ENCODE measurements around the gene HCK.

GRCh38 chr20:32119734-32120133, 67.7 kb downstream of the HCK start:
- TF ChIP-seq EZH2phosphoT487 (IDR thresholded peaks at IDR 0.05; ENCODE audit: borderline replicate concordance) (no peak), CEBPB (IDR thresholded peaks at IDR 0.05; ENCODE audit: low read depth) (no peak), POLR2A (IDR thresholded peaks at IDR 0.05; ENCODE audit: borderline replicate concordance, extremely low read depth, insufficient read depth, insufficient read length) (no peak), ZNF274 (IDR thresholded peaks at IDR 0.05; ENCODE audit: low read depth, low read length) (no peak), TCF7L2 (IDR thresholded peaks at IDR 0.05; ENCODE audit: borderline replicate concordance, extremely low read depth, insufficient read depth, insufficient read length) (no peak), ELF1 (IDR thresholded peaks at IDR 0.05; ENCODE audit: borderline replicate concordance, low read depth) (no peak), SP1 (IDR thresholded peaks at IDR 0.05; ENCODE audit: low read depth) (no peak), POLR2AphosphoS5 (IDR thresholded peaks at IDR 0.05; ENCODE audit: low read depth, low read length) (no peak), SIN3A (IDR thresholded peaks at IDR 0.05; ENCODE audit: low read depth) (no peak)
- TF ChIP-seq, protein P1, sequence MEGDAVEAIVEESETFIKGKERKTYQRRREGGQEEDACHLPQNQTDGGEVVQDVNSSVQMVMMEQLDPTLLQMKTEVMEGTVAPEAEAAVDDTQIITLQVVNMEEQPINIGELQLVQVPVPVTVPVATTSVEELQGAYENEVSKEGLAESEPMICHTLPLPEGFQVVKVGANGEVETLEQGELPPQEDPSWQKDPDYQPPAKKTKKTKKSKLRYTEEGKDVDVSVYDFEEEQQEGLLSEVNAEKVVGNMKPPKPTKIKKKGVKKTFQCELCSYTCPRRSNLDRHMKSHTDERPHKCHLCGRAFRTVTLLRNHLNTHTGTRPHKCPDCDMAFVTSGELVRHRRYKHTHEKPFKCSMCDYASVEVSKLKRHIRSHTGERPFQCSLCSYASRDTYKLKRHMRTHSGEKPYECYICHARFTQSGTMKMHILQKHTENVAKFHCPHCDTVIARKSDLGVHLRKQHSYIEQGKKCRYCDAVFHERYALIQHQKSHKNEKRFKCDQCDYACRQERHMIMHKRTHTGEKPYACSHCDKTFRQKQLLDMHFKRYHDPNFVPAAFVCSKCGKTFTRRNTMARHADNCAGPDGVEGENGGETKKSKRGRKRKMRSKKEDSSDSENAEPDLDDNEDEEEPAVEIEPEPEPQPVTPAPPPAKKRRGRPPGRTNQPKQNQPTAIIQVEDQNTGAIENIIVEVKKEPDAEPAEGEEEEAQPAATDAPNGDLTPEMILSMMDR (IDR thresholded peaks at IDR 0.05 in 2 of 3, conservative IDR thresholded peaks at IDR 0.05 in 1 of 3; ENCODE audit: borderline replicate concordance in 1 of 3, insufficient read depth in 1 of 3, low read depth in 2 of 3, low read length in 2 of 3), result no peak
- TF ChIP-seq, protein P2, sequence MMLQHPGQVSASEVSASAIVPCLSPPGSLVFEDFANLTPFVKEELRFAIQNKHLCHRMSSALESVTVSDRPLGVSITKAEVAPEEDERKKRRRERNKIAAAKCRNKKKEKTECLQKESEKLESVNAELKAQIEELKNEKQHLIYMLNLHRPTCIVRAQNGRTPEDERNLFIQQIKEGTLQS (IDR thresholded peaks at IDR 0.05), result no peak
